HG02798 (cell line): ENCODE data around the gene FARP1.

ENCODE experiments used
- ATAC-seq: cut with Tn5 transposase; IDR thresholded peaks from one replicate; pipeline ENCODE4 v1.9.1; 2021; ENCODE audit warnings: mild to moderate bottlenecking; ENCODE audit not compliant: unreplicated experiment, poor library complexity

The FARP1 gene

GRCh38 chr13:98297745-98298144 lies 154.9 kb downstream of the FARP1 start:
- no peak for ATAC-seq

DNA sequence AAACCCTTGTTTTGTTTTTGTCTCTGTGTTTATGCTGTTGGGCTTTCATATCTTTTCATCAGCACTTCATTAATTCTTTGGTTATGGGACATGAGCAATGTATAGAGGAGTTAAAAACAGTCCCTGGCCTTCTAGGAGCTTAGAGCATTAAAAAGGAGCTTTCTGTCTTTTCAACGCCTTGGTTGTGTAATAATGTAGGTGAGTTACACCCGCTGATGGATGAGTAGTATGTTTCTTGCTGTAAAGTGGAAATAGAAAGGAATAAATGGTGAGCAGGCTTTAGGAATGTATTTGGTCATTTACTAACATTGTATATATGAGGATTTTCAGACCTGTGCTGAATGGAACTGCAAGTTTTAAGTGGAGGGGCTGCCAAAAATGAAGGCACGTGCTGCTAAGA lies 155.7 kb downstream of the FARP1 start:
- ATAC-seq = no peak

GRCh38 chr13:98299235-98299965 lies 156.5 kb downstream of the FARP1 start:
- no peak for ATAC-seq

DNA sequence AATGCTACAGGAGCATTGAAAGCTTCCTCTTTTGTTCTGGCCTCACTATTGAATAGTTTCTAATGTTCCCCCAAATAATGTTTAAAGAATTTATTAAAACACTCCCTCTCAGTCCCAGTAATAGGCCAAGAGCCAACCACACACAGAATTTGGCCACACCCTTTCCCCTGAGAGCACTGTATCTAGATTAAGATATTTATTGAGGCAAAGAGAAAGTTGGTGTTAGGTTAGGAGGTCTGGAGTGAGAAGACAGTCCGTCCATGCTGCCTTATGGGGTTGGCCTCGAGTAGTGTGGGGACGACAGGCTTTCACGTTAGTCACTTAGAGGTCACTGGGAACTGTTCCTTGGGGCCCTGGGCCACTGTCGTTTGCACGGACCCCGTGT lies 157.1 kb downstream of the FARP1 start:
- ATAC-seq = no peak

GRCh38 chr13:98300956-98301641 lies 158.2 kb downstream of the FARP1 start:
- no peak for ATAC-seq

- no peak for ATAC-seq
Observed at GRCh38 chr13:98301721-98302120, 158.8 kb downstream of the FARP1 start.

DNA sequence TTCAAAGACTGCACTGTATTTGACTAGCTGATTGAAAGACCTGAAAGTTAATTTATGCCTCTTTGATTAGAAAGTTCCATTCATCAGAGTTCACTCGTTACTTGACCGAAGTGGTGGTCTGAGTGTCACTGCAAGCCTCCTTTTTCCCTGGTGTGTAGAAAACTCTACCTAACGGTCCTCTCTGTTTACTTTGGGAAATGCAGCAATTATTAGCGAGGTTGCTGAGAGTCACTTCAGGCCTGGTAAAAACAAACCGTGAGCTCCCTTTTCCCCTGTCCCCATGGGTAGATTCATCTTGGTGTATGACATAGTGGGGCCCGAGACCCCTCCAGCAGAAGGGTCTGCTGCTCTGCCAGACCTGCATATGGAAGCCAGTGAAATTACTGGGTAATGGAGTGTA lies 161.0 kb downstream of the FARP1 start:
- no peak for ATAC-seq

DNA sequence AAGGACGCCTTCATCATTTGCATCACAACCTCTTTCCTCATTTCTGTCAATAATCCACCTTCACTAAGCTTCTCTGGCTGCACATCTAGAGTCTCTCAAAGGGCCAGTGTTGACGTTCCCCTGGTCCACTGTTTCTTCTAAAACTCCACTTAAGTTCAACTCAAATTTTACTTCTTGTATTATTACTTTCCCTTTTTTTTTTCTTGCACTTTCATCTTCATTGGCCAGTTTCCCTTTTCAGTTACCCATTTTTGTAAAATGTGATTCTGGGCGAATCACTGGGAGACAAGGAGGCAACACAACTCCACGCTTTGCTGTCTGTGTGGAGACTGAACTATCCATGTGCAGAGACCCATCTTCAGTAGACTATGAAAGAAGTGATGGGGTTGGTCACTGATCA lies 162.8 kb downstream of the FARP1 start:
- ATAC-seq = no peak

GRCh38 chr13:98307463-98308085 lies 164.7 kb downstream of the FARP1 start:
- no peak for ATAC-seq

DNA sequence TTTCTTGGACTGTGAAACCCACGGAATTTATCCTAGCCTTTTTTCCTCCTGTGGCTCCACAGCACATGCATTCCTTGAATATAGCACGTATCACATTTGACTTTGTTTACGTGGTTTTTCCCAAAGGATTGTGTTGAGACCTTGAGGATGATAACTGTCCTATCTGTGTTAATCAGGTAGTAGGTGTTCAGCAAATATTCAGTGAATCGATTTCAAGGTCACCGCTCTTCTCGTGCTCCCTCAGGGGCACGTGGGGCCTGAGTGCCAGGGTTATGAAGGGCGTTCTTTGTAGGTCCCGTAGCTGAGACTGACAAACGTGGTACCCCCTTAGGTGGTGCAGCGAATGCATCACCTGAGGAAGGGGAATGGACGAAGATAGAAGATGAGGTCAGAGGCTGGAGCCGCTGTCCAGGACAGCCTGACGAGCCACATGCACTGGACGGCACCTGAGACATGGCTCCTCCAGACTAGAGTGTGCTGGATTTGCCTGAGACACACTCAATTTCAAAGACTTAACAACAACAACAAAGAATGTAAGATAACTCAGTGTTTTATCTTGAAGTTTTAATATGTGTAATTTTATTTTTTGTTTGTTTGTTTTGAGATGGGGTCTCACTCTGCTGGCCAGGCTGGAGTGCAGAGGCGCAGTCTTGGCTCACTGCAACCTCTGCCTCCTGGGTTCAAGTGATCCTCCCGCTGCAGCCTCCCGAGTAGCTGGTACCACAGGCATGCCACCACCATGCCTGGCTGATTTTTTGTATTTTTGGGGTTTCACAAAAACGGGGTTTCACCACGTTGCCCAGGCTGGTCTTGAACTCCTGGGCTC lies 165.4 kb downstream of the FARP1 start:
- ATAC-seq = no peak

- no peak for ATAC-seq
Observed at GRCh38 chr13:98309569-98310335, 166.9 kb downstream of the FARP1 start.

GRCh38 chr13:98310485-98311199 lies 167.7 kb downstream of the FARP1 start:
- no peak for ATAC-seq

DNA sequence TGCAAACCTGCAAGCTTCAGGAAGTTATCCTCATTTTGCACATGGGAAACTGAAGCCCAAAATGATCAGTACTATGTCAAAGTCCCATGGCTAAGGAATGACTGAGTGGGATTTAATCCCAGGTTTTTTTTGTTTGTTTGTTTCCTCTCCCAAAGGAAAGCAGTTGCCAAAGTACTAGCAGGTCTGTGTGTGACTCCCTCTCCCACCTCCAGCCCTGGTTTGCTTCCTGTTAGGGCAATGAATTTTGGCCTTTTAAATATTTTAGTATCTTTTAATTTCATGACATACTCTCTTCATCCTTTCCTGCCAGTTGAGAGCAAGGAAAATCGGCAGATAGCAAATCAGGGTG lies 168.3 kb downstream of the FARP1 start:
- no peak for ATAC-seq

DNA sequence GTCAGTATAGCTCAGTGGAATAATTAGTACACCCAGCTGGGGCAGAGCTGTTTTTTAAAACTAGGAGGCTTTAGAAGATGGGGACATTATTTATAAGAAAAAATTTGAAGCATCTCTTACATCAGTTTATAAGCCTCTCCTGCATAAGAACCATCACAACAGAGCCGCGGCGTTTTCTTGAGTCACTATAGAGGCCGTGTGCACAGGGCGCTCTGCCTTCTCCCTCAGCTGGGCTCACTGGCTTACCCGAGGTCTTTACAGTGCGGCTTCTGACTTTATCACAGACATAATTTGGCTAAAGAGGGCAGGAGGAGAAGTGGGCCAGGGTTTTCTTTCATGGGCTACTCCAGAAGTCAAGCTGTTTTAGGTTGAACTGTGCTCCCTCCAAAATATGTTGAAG lies 169.7 kb downstream of the FARP1 start:
- ATAC-seq = no peak

DNA sequence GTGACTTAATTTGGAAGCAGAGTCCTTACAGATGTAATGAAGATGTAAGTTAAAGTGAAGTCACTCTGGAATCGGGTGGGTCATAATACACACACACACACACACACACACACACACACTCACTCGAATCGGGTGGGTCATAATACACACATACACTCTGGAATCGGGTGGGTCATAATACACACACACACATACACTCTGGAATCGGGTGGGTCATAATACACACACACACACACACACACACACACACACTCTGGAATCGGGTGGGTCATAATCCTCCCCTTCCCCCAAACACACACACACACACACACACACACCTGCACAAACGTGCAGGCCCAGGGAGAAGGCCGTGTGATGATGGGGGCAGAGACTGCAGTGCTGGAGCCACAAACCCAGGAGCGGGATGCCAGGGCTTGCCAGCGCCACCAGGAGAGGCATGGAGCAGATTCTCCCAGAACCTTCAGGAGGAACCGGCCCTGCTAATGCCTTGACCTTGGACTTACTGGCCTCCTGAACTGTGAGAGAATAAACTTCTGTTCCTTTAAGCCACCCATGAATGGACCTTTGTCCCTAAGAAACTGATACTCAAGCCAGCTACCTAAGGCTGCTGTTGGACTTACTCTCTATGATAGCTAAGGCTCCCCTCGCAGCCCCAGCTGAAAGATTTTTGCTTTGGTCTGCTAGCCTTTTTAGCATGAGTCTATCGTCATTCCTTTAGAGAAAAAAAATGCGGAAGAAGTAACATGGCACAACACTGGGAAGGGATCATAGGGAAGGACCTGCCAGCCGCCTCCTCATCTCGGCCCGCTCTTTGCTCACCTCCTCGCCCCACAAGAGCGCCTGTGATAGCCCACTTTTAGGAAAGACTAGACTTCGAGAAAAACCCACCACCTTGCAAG lies 170.4 kb downstream of the FARP1 start:
- no peak for ATAC-seq

DNA sequence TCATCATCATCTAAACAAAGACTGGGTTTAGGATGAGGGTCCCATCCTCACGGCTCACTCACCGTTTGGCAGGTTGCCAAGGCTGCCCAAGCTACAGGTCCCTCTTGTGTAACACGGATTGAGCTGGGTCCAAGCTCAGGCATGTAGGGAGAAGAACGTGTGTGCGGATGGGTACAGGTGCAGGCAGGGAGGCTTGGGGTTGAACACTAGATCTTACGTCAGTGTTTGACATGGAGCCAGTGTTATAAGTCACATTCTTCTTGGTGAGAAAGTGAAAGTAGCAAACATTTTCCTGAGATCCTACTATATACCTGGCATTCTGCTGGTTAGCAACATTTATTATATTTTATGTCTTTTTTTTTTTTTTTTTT lies 171.0 kb downstream of the FARP1 start:
- ATAC-seq = no peak

GRCh38 chr13:98315466-98315865 lies 172.6 kb downstream of the FARP1 start:
- no peak for ATAC-seq

DNA sequence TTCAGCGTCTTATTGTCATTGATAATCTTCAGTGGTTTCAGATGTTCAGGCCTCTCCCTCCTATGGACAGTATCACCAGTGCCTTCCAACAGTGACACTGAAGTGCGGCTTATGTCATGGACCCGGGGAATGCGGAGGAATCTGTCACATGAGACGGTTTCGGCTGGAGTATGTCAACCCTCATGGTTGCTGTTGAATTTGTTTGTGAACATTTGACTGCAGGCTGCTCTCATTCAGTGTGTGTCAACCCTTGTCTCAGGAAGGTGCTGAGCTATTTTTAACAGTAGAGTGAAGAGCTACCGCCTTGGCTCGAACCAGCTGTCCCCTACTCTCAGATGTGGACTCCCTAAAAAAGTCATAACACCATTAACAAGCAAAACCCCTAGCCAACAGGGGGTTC lies 173.0 kb downstream of the FARP1 start:
- ATAC-seq = no peak
